Neural progenitor cell (in vitro differentiated cells): ENCODE results near the gene CDCA4.

ENCODE experiments used
- EZH2 ChIP-seq: fragments of 200-600 bp; sonication (generic); IDR thresholded peaks from 2 replicates; pipeline ENCODE4 v1.6.1; 2017; ENCODE audit warnings: antibody characterized with exemption, mild to moderate bottlenecking, moderate library complexity
- EZH2phosphoT487 ChIP-seq: fragments of 200-600 bp; sonication (generic); IDR thresholded peaks from 2 replicates; pipeline ENCODE4 v1.6.1; 2017; ENCODE audit warnings: antibody characterized with exemption
- TF ChIP-seq, protein P1 (sequence below): fragments of 200-600 bp; sonication (generic); IDR thresholded peaks from 2 replicates; pipeline ENCODE4 v1.5.1; 2017; ENCODE audit warnings: antibody characterized with exemption, mild to moderate bottlenecking

DNA sequence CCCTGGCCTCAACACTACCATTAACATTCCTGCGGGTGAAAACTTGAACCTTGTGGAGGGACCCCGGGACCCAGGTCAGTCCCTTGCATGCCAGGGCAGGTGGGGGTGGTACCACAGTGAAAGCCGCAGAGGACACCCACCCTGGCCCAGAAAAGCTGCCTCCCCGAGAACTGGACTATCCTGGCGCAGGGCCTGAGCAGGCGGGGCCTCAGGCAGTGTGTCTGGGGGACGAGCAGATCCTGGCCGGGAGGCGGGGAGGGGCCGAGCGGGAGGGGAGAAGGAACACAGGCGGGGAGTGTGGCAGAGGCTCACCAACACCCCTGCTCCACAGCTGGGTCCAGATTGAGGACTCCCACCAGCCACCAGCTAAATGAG, 52.7 kb downstream of the CDCA4 start:
- TF ChIP-seq, protein P1, sequence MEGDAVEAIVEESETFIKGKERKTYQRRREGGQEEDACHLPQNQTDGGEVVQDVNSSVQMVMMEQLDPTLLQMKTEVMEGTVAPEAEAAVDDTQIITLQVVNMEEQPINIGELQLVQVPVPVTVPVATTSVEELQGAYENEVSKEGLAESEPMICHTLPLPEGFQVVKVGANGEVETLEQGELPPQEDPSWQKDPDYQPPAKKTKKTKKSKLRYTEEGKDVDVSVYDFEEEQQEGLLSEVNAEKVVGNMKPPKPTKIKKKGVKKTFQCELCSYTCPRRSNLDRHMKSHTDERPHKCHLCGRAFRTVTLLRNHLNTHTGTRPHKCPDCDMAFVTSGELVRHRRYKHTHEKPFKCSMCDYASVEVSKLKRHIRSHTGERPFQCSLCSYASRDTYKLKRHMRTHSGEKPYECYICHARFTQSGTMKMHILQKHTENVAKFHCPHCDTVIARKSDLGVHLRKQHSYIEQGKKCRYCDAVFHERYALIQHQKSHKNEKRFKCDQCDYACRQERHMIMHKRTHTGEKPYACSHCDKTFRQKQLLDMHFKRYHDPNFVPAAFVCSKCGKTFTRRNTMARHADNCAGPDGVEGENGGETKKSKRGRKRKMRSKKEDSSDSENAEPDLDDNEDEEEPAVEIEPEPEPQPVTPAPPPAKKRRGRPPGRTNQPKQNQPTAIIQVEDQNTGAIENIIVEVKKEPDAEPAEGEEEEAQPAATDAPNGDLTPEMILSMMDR, result no peak
- TF ChIP-seq EZH2 (no peak), EZH2phosphoT487 (no peak)
